HG03064 (cell line): ENCODE results near the gene IL17RD.
A peak's percentile ranks its signal among the peaks of the same experiment; 100 is the strongest.

ENCODE experiments used
- ATAC-seq: cut with Tn5 transposase; IDR thresholded peaks from one replicate; pipeline ENCODE4 v1.9.1; 2021; ENCODE audit warnings: low read depth; ENCODE audit not compliant: unreplicated experiment

The IL17RD gene

GRCh38 chr3:57164657-57165573 lies at the start of gene IL17RD:
IL17RD (minus strand) TSS chr3:57165353; CDS start chr3:57165286, 67 bp downstream.
- ATAC-seq: peak; percentile 64

GRCh38 chr3:57206423-57206822 lies 41.3 kb upstream of the IL17RD start:
- ATAC-seq: no peak

GRCh38 chr3:57199895-57200297 lies 34.7 kb upstream of the IL17RD start, which contains the start of gene HESX1:
HESX1 (minus strand) TSS chr3:57199978; CDS start chr3:57199918, 60 bp downstream.
- no peak for ATAC-seq

- ATAC-seq: no peak
These were observed 29.5 kb upstream of the IL17RD start for GRCh38 chr3:57194641-57195040.

GRCh38 chr3:57192028-57192427 lies 26.9 kb upstream of the IL17RD start:
- ATAC-seq: no peak

- no peak for ATAC-seq
These were observed 19.4 kb upstream of the IL17RD start for GRCh38 chr3:57184526-57184925.

- no peak for ATAC-seq
These were observed 14.6 kb upstream of the IL17RD start for GRCh38 chr3:57179580-57180410.

- ATAC-seq: no peak
These were observed 10.9 kb upstream of the IL17RD start for GRCh38 chr3:57176045-57176444.

- ATAC-seq: no peak
These were observed 8.5 kb upstream of the IL17RD start for GRCh38 chr3:57173687-57174086.

GRCh38 chr3:57170946-57171345 lies 5.8 kb upstream of the IL17RD start:
- ATAC-seq: no peak

GRCh38 chr3:57169872-57170623 lies 4.9 kb upstream of the IL17RD start:
- ATAC-seq: no peak

- no peak for ATAC-seq
These were observed 4.0 kb upstream of the IL17RD start for GRCh38 chr3:57169108-57169507.

- no peak for ATAC-seq
These were observed 3.0 kb upstream of the IL17RD start for GRCh38 chr3:57168151-57168550.

GRCh38 chr3:57166660-57167059 lies 1.5 kb upstream of the IL17RD start:
- no peak for ATAC-seq

- ATAC-seq: no peak
These were observed 488 bp upstream of the IL17RD start for GRCh38 chr3:57165641-57166040.

GRCh38 chr3:57164217-57164656 lies 916 bp downstream of the IL17RD start:
- ATAC-seq: no peak

GRCh38 chr3:57163751-57164150 lies 1.4 kb downstream of the IL17RD start:
- ATAC-seq: no peak

GRCh38 chr3:57161915-57162314 lies 3.2 kb downstream of the IL17RD start:
- no peak for ATAC-seq

GRCh38 chr3:57160765-57161538 lies 4.2 kb downstream of the IL17RD start:
- no peak for ATAC-seq
